ENCODE measurements around the gene SLC1A7. TPM values are rescaled to one million over a fixed set of nuclear protein-coding genes. Genes with fewer than 3 reads are reported as not detected.

Gene SLC1A7
- total and polyA plus RNA-seq, 2 experiments from 2014 or later: not detected

GRCh38 chr1:53147174-53147573, 4.7 kb upstream of the SLC1A7 start (continued):
- TF ChIP-seq REST (IDR thresholded peaks at IDR 0.05; ENCODE audit: unreplicated experiment): no peak
- no peak for TF ChIP-seq EZH2phosphoT487 (IDR thresholded peaks at IDR 0.05; ENCODE audit: unreplicated experiment)
- no peak for TF ChIP-seq JUNB (IDR thresholded peaks at IDR 0.05; ENCODE audit: unreplicated experiment)

GRCh38 chr1:53145942-53146708, 3.7 kb upstream of the SLC1A7 start:
- H3K4me3 Mint-ChIP-seq: no peak overlapping the region
- Histone ChIP-seq H2AFZ (peak overlapping the region; percentile 38), H3K4me2 (no peak overlapping the region), H3K9me2 (ENCODE audit: insufficient read depth) (no peaks in the 10 kb centered on the region), H3K4me1 (ENCODE audit: insufficient read depth) (no peaks in the 10 kb centered on the region), H3K27ac (ENCODE audit: low read depth) (no peak overlapping the region), H3F3A (replicated peaks; ENCODE audit: low read depth) (no peaks in the 10 kb centered on the region), H4K20me1 (replicated peaks; ENCODE audit: insufficient read depth) (no peaks in the 10 kb centered on the region), H3K79me2 (replicated peaks; ENCODE audit: insufficient read depth) (no peaks in the 10 kb centered on the region), H3K4me3 (no peak overlapping the region), H3K36me3 (ENCODE audit: insufficient read depth) (no peaks in the 10 kb centered on the region), H3K27me3 (ENCODE audit: insufficient read depth) (no peaks in the 10 kb centered on the region)
- peaks cover 9% of the 10 kb centered on the region for H3K27me3 Mint-ChIP-seq (ENCODE audit: insufficient read depth, low read depth, poor library complexity)
- H3K4me1 Mint-ChIP-seq: peaks cover 3% of the 10 kb centered on the region; the same call in 2 of the 3 replicates
- no peaks in the 10 kb centered on the region for H3K9me3 Mint-ChIP-seq
- peak; percentile 53 for ATAC-seq
- no peak overlapping the region for H3K27ac Mint-ChIP-seq
- no peak for TF ChIP-seq ZNF114 (CRISPR knock-in tag; IDR thresholded peaks at IDR 0.05)
- no peak for TF ChIP-seq POLR2AphosphoS5 (IDR thresholded peaks at IDR 0.05; ENCODE audit: low read depth)
- no peak for TF ChIP-seq REST (IDR thresholded peaks at IDR 0.05; ENCODE audit: unreplicated experiment)
- DNase-seq (ENCODE audit: low spot score): no peak
- H3K36me3 Mint-ChIP-seq (ENCODE audit: low read depth): no peaks in the 10 kb centered on the region

- no peaks in the 10 kb centered on the region for H3K36me3 ChIP-seq (ENCODE audit: insufficient read depth)
- no peak overlapping the region for H3K4me2 ChIP-seq
- Mint-ChIP-seq H3K36me3 (ENCODE audit: low read depth) (no peaks in the 10 kb centered on the region), H3K27me3 (ENCODE audit: insufficient read depth, low read depth, poor library complexity) (peaks cover 9% of the 10 kb centered on the region), H3K9me3 (no peaks in the 10 kb centered on the region), H3K4me3 (no peak overlapping the region), H3K4me1 (peaks cover 3% of the 10 kb centered on the region; the same call in 2 of the 3 replicates), H3K27ac (no peak overlapping the region)
- no peaks in the 10 kb centered on the region for H3K9me2 ChIP-seq (ENCODE audit: insufficient read depth)
- H3K79me2 ChIP-seq (replicated peaks; ENCODE audit: insufficient read depth): no peaks in the 10 kb centered on the region
- no peaks in the 10 kb centered on the region for H3K27me3 ChIP-seq (ENCODE audit: insufficient read depth)
- DNase-seq (ENCODE audit: low spot score): no peak
- ATAC-seq: no peak
- no peaks in the 10 kb centered on the region for H3F3A ChIP-seq (replicated peaks; ENCODE audit: low read depth)
- no peak overlapping the region for H3K4me3 ChIP-seq
- H3K4me1 ChIP-seq (ENCODE audit: insufficient read depth): no peaks in the 10 kb centered on the region
- H3K27ac ChIP-seq (ENCODE audit: low read depth): no peak overlapping the region
- peak overlapping the region; percentile 38 for H2AFZ ChIP-seq
- H4K20me1 ChIP-seq (replicated peaks; ENCODE audit: insufficient read depth): no peaks in the 10 kb centered on the region
- no peak for TF ChIP-seq ETS1 (IDR thresholded peaks at IDR 0.05)
- no peak for TF ChIP-seq STAT1 (IDR thresholded peaks at IDR 0.05; ENCODE audit: unreplicated experiment)
- TF ChIP-seq JUNB (IDR thresholded peaks at IDR 0.05; ENCODE audit: unreplicated experiment): no peak
- no peak for TF ChIP-seq CREB1 (CRISPR knock-in tag; IDR thresholded peaks at IDR 0.05; ENCODE audit: low read depth)
- TF ChIP-seq NANOG (IDR thresholded peaks at IDR 0.05; ENCODE audit: borderline replicate concordance): no peak
- TF ChIP-seq ZNF114 (CRISPR knock-in tag; IDR thresholded peaks at IDR 0.05): no peak
- TF ChIP-seq CTCF (conservative IDR thresholded peaks at IDR 0.05; ENCODE audit: low read depth in 2 of 2): no peak
- no peak for TF ChIP-seq EZH2 (IDR thresholded peaks at IDR 0.05; ENCODE audit: low read depth, unreplicated experiment)
Observed at GRCh38 chr1:53145619-53145941, 3.1 kb upstream of the SLC1A7 start.
